ENCODE measurements around the gene CTNNBIP1. TPM values are rescaled to one million over a fixed set of nuclear protein-coding genes. Genes with fewer than 3 reads are reported as not detected.
A peak's percentile ranks its signal among the peaks of the same experiment; 100 is the strongest.

CTNNBIP1 gene
- total RNA-seq, 1 experiment from 2014 or later: 44.4 TPM

GRCh38 chr1:9861360-9861759, 48.7 kb downstream of the CTNNBIP1 start:
- Histone ChIP-seq H4K91ac (ENCODE audit: insufficient read length, low read depth, low read length) (no peak overlapping the region), H2BK5ac (ENCODE audit: insufficient read length, low read length) (no peak overlapping the region), H3K23me2 (ENCODE audit: insufficient read length, low read depth, low read length, poor library complexity, severe bottlenecking) (no peaks in the 10 kb centered on the region), H3K4me2 (ENCODE audit: insufficient read depth, insufficient read length, low read length) (no peak overlapping the region), H2BK120ac (ENCODE audit: low read depth, low read length, poor library complexity, severe bottlenecking) (no peak overlapping the region), H2BK15ac (ENCODE audit: low read depth, low read length) (no peak overlapping the region), H3T11ph (ENCODE audit: low read length) (no peak overlapping the region), H3K79me1 (ENCODE audit: insufficient read depth, low read depth, low read length, poor library complexity, severe bottlenecking) (no peaks in the 10 kb centered on the region), H3K27ac (ENCODE audit: insufficient read length, low read depth, low read length) (no peak overlapping the region), H3K9ac (ENCODE audit: extremely low read depth, insufficient read length, low read length) (no peak overlapping the region), H3K27me3 (ENCODE audit: insufficient read depth, low read length) (no peaks in the 10 kb centered on the region), H2BK12ac (ENCODE audit: insufficient read length, low read depth, low read length) (no peak overlapping the region), H3K56ac (ENCODE audit: insufficient read length, low read depth, low read length) (no peak overlapping the region), H3K23ac (ENCODE audit: insufficient read length, low read depth, low read length) (no peak overlapping the region), H3K4me1 (ENCODE audit: insufficient read depth, low read length) (peaks cover 4% of the 10 kb centered on the region), H2AK5ac (ENCODE audit: insufficient read length, low read length) (no peak overlapping the region), H3K79me2 (ENCODE audit: insufficient read depth, low read length) (no peaks in the 10 kb centered on the region), H4K20me1 (ENCODE audit: control insufficient read depth, insufficient read depth, insufficient read length) (no peaks in the 10 kb centered on the region), H3K4ac (ENCODE audit: low read depth, low read length) (no peak overlapping the region), H2AFZ (ENCODE audit: low read length) (no peak overlapping the region), H3K9me3 (ENCODE audit: control insufficient read depth, low read depth, low read length) (no peaks in the 10 kb centered on the region), H4K8ac (replicated peaks; ENCODE audit: insufficient read length, low read depth, low read length) (no peak overlapping the region), H3K18ac (ENCODE audit: insufficient read length, low read depth, low read length) (no peak overlapping the region), H2BK20ac (ENCODE audit: low read depth, low read length, poor library complexity, severe bottlenecking) (no peak overlapping the region), H4K5ac (ENCODE audit: insufficient read length, low read depth, low read length) (no peak overlapping the region), H3K14ac (ENCODE audit: insufficient read depth, low read length) (no peak overlapping the region)
- peaks cover 7 to 15% (median 11%) of the 10 kb centered on the region in 3 experiments for H3K36me3 Mint-ChIP-seq (ENCODE audit: insufficient read depth in 1 of 3, low read depth in 3 of 3)
- peak; percentile 44 for TF ChIP-seq CTCF (conservative IDR thresholded peaks at IDR 0.05)
- no peak overlapping the region for H3K4me3 Mint-ChIP-seq
- peaks cover 18 to 20% of the 10 kb centered on the region in 2 experiments for H3K4me1 Mint-ChIP-seq
- H3K9me3 Mint-ChIP-seq: no peaks in the 10 kb centered on the region
- no peak overlapping the region for H3K27ac Mint-ChIP-seq
- DNase-seq: peak; percentile 59
- no CpG with 5 or more reads among the region's 8 CpGs for WGBS (ENCODE audit: extremely low coverage, insufficient read length, low lambda C conversion rate)
- no peaks in the 10 kb centered on the region for H3K27me3 Mint-ChIP-seq (ENCODE audit: low read depth)
